ENCODE results near the gene TEX2. TPM values are rescaled to one million over a fixed set of nuclear protein-coding genes. Genes with fewer than 3 reads are reported as not detected.
A peak's percentile ranks its signal among the peaks of the same experiment; 100 is the strongest.

Gene TEX2
- total RNA-seq (2014; rRNA removed; shearing (Covaris generic); ENCODE audit: low replicate concordance): 8.5 and 11.5 TPM in 2 replicates

- in situ Hi-C loops (cut with HindIII; ENCODE audit: low pct_unique_long_range_greater_than_20kb, low sequenced_read_pairs): no loop called here
- DNase-seq (ENCODE audit: low read depth): peak; percentile 72
These were observed at the start of gene TEX2 for GRCh38 chr17:64263000-64263766. Gene TEX2 (minus strand): TSS chr17:64263260. CDS start chr17:64214217, 49,043 bp downstream.

GRCh38 chr17:64309710-64310109 lies 46.6 kb upstream of the TEX2 start:
- no peak for DNase-seq (ENCODE audit: low read depth)
- in situ Hi-C loops (cut with HindIII; ENCODE audit: low pct_unique_long_range_greater_than_20kb, low sequenced_read_pairs): no loop called here

GRCh38 chr17:64309021-64309420 lies 46.0 kb upstream of the TEX2 start:
- in situ Hi-C loops (cut with HindIII; ENCODE audit: low pct_unique_long_range_greater_than_20kb, low sequenced_read_pairs): no loop called here
- no peak for DNase-seq (ENCODE audit: low read depth)

- peak; percentile 43 for DNase-seq (ENCODE audit: low read depth)
- in situ Hi-C loops (cut with HindIII; ENCODE audit: low pct_unique_long_range_greater_than_20kb, low sequenced_read_pairs): no loop called here
These were observed 43.9 kb upstream of the TEX2 start for GRCh38 chr17:64306850-64307463.

- DNase-seq (ENCODE audit: low read depth): no peak
- in situ Hi-C loops (cut with HindIII; ENCODE audit: low pct_unique_long_range_greater_than_20kb, low sequenced_read_pairs): no loop called here
These were observed 41.5 kb upstream of the TEX2 start for GRCh38 chr17:64304551-64304950.

GRCh38 chr17:64300699-64300965 lies 37.6 kb upstream of the TEX2 start:
- in situ Hi-C loops (cut with HindIII; ENCODE audit: low pct_unique_long_range_greater_than_20kb, low sequenced_read_pairs): no loop called here

GRCh38 chr17:64297467-64298088 lies 34.5 kb upstream of the TEX2 start:
- in situ Hi-C loops (cut with HindIII; ENCODE audit: low pct_unique_long_range_greater_than_20kb, low sequenced_read_pairs): no loop called here
- DNase-seq (ENCODE audit: low read depth): no peak

More at GRCh38 chr17:64300699-64300965, 37.6 kb upstream of the TEX2 start:
- no peak for DNase-seq (ENCODE audit: low read depth)

GRCh38 chr17:64296246-64296645 lies 33.2 kb upstream of the TEX2 start:
- no peak for DNase-seq (ENCODE audit: low read depth)
- in situ Hi-C loops (cut with HindIII; ENCODE audit: low pct_unique_long_range_greater_than_20kb, low sequenced_read_pairs): no loop called here

- in situ Hi-C loops (cut with HindIII; ENCODE audit: low pct_unique_long_range_greater_than_20kb, low sequenced_read_pairs): no loop called here
- DNase-seq (ENCODE audit: low read depth): no peak
These were observed 32.1 kb upstream of the TEX2 start for GRCh38 chr17:64295146-64295545.

- DNase-seq (ENCODE audit: low read depth): no peak
- in situ Hi-C loops (cut with HindIII; ENCODE audit: low pct_unique_long_range_greater_than_20kb, low sequenced_read_pairs): no loop called here
These were observed 28.3 kb upstream of the TEX2 start for GRCh38 chr17:64291268-64291851.

GRCh38 chr17:64289741-64290141 lies 26.7 kb upstream of the TEX2 start:
- in situ Hi-C loops (cut with HindIII; ENCODE audit: low pct_unique_long_range_greater_than_20kb, low sequenced_read_pairs): no loop called here

GRCh38 chr17:64282753-64283080 lies 19.7 kb upstream of the TEX2 start:
- in situ Hi-C loops (cut with HindIII; ENCODE audit: low pct_unique_long_range_greater_than_20kb, low sequenced_read_pairs): no loop called here
- DNase-seq (ENCODE audit: low read depth): no peak

More at GRCh38 chr17:64289741-64290141, 26.7 kb upstream of the TEX2 start:
- DNase-seq (ENCODE audit: low read depth): no peak

- in situ Hi-C loops (cut with HindIII; ENCODE audit: low pct_unique_long_range_greater_than_20kb, low sequenced_read_pairs): no loop called here
- peak; percentile 61 for DNase-seq (ENCODE audit: low read depth)
These were observed 19.1 kb upstream of the TEX2 start for GRCh38 chr17:64281962-64282752.

GRCh38 chr17:64278614-64279013 lies 15.6 kb upstream of the TEX2 start:
- in situ Hi-C loops (cut with HindIII; ENCODE audit: low pct_unique_long_range_greater_than_20kb, low sequenced_read_pairs): no loop called here

GRCh38 chr17:64277831-64278562 lies 14.9 kb upstream of the TEX2 start:
- in situ Hi-C loops (cut with HindIII; ENCODE audit: low pct_unique_long_range_greater_than_20kb, low sequenced_read_pairs): no loop called here
- DNase-seq (ENCODE audit: low read depth): no peak

More at GRCh38 chr17:64278614-64279013, 15.6 kb upstream of the TEX2 start:
- no peak for DNase-seq (ENCODE audit: low read depth)

- in situ Hi-C loops (cut with HindIII; ENCODE audit: low pct_unique_long_range_greater_than_20kb, low sequenced_read_pairs): no loop called here
These were observed 14.0 kb upstream of the TEX2 start for GRCh38 chr17:64276961-64277505.

GRCh38 chr17:64275016-64275415 lies 12.0 kb upstream of the TEX2 start:
- in situ Hi-C loops (cut with HindIII; ENCODE audit: low pct_unique_long_range_greater_than_20kb, low sequenced_read_pairs): no loop called here
- no peak for DNase-seq (ENCODE audit: low read depth)

More at GRCh38 chr17:64276961-64277505, 14.0 kb upstream of the TEX2 start:
- DNase-seq (ENCODE audit: low read depth): no peak

GRCh38 chr17:64273006-64273405 lies 9.9 kb upstream of the TEX2 start:
- no peak for DNase-seq (ENCODE audit: low read depth)
- in situ Hi-C loops (cut with HindIII; ENCODE audit: low pct_unique_long_range_greater_than_20kb, low sequenced_read_pairs): no loop called here
